Measurements from ENCODE around the gene HCN1.
"Not testable (repeated sequence)": the region's sequence is repeated elsewhere in the genome, so short reads cannot be mapped to it uniquely, and the experiment has no call there.

- TF ChIP-seq POLR2A, CTCF (IDR thresholded peaks at IDR 0.05): not testable (repeated sequence)
These were observed 251.3 kb downstream of the HCN1 start for GRCh38 chr5:45444856-45445255.
